NCI-H187 (cell line): Measurements from ENCODE around the gene ANKAR.
"Not testable (repeated sequence)": the region's sequence is repeated elsewhere in the genome, so short reads cannot be mapped to it uniquely, and the experiment has no call there.

ENCODE experiments used
- DNase-seq, 2 experiments: peaks; one replicate each; lab custom pipeline; 2025; lab: John Stamatoyannopoulos, UW

ANKAR gene

GRCh38 chr2:189674374-189675112 lies at the start of gene ANKAR:
TSS of gene ANKAR (plus strand) at chr2:189674670. CDS start at chr2:189676491, 1,821 bp downstream.
- no peak for DNase-seq

- no peak for DNase-seq
Observed at GRCh38 chr2:189625636-189626035, 48.8 kb upstream of the ANKAR start.

GRCh38 chr2:189627789-189628188 lies 46.7 kb upstream of the ANKAR start:
- DNase-seq = no peak

GRCh38 chr2:189628817-189629530 lies 45.5 kb upstream of the ANKAR start:
- DNase-seq = no peak

GRCh38 chr2:189629531-189630453 lies 44.7 kb upstream of the ANKAR start:
- no peak for DNase-seq

GRCh38 chr2:189631849-189632248 lies 42.6 kb upstream of the ANKAR start:
- DNase-seq = no peak

- no peak for DNase-seq
Observed at GRCh38 chr2:189633392-189633811, 41.1 kb upstream of the ANKAR start.

- no peak for DNase-seq
Observed at GRCh38 chr2:189635353-189635752, 39.1 kb upstream of the ANKAR start.

GRCh38 chr2:189638301-189639006 lies 36.0 kb upstream of the ANKAR start:
- no peak for DNase-seq

- no peak for DNase-seq
Observed at GRCh38 chr2:189639007-189639609, 35.4 kb upstream of the ANKAR start.

- no peak for DNase-seq
Observed at GRCh38 chr2:189641002-189641401, 33.5 kb upstream of the ANKAR start.

GRCh38 chr2:189641590-189641989 lies 32.9 kb upstream of the ANKAR start:
- DNase-seq = no peak

GRCh38 chr2:189646521-189646920 lies 27.9 kb upstream of the ANKAR start:
- DNase-seq = no peak

GRCh38 chr2:189648846-189649509 lies 25.5 kb upstream of the ANKAR start:
- DNase-seq = no peak

GRCh38 chr2:189651284-189651683 lies 23.2 kb upstream of the ANKAR start:
- DNase-seq = no peak

- not testable (repeated sequence) for DNase-seq
Observed at GRCh38 chr2:189653464-189653863, 21.0 kb upstream of the ANKAR start.

GRCh38 chr2:189654641-189655040 lies 19.8 kb upstream of the ANKAR start:
- no peak for DNase-seq

- DNase-seq = no peak
Observed at GRCh38 chr2:189657867-189658266, 16.6 kb upstream of the ANKAR start.

- DNase-seq = no peak
Observed at GRCh38 chr2:189658306-189659212, 15.9 kb upstream of the ANKAR start.

GRCh38 chr2:189659734-189660133 lies 14.7 kb upstream of the ANKAR start:
- DNase-seq = no peak
